ENCODE measurements around the gene EGFL8.
A peak's percentile ranks its signal among the peaks of the same experiment; 100 is the strongest.
"Not testable (repeated sequence)": the region's sequence is repeated elsewhere in the genome, so short reads cannot be mapped to it uniquely, and the experiment has no call there.

The EGFL8 gene

DNA sequence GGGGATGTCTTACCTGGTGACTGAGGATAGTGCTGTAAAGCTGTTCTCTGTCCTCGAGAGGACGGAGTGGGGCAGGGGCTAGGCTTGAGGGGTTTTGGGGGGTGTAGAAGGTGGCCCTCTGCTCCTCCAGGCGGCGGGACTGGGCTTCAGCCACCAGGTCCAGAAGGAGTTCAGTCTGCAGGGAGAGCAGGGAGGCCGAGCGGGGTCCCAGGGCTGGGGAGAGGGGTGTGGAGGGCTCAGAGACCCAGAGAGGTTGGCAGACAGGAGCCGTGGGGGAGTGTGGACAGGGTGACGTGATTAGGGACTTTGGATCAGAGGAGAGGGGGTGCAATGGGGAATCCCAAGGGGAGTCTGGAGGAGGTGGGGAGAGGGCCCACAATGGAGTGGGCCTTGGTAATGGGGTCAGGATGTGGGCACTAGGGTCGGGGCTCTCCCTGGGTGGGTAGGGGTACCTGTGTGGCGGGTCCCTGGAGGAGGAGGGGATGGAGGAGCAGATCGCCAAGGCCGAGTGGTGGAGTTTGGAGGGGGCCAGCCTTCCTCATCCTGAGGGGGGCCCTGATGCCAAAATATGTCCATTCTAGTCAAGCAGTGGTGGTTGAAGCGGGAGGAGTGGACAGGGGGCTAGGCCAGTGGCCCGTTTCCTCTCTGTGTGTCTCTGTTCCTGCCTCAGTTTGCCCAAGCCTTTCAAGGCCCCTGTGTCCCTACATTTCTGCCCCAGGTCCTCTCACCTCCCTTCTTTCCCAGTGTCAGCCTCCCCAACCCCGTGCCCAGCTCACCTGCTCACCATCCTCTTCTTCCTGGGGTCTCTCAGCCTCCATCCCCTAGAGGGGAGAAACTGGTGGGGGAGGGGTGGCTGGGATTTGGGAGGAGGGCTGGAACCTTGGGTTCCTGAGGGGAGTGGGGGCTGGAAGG is 27.6 kb downstream of the EGFL8 start:
- H3K4me3 ChIP-seq (replicated peaks; ENCODE audit: low read depth, low read length), result peak overlapping the region; percentile 17; the same call in 1 of the 2 replicates
- DNase-seq (ENCODE audit: extremely low read depth, low read depth), result no peak
- no peak for TF ChIP-seq CTCF (IDR thresholded peaks at IDR 0.05; ENCODE audit: low read depth, low read length, missing control alignments)

GRCh38 chr6:32192608-32193039 is 28.2 kb downstream of the EGFL8 start, which contains the start of gene GPSM3:
Gene GPSM3 (minus strand): TSS chr6:32192643. CDS start chr6:32192513, 130 bp downstream.
- TF ChIP-seq CTCF (IDR thresholded peaks at IDR 0.05; ENCODE audit: low read depth, low read length, missing control alignments), result no peak
- H3K4me3 ChIP-seq (replicated peaks; ENCODE audit: low read depth, low read length), result peak within 1 kb of the TSS; percentile 17
- no peak for DNase-seq (ENCODE audit: extremely low read depth, low read depth)

DNA sequence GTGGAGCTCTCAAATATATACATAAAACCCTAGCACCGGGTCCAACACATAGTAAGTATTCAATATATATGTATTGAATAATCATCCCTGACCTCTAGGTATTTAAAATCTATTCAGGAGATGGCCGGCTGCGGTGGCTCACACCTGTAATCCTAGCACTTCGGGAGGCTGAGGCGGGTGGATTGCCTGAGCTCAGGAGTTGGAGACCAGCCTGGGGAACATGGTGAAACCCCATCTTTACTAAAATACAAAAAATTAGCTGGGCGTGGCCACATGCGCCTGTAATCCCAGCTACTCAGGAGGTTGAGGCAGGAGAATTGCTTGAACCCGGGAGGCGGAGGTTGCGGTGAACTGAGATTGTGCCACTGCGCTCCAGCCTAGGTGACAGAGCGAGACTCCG is 28.7 kb downstream of the EGFL8 start:
- DNase-seq (ENCODE audit: extremely low read depth, low read depth), result not testable (repeated sequence)
- peak overlapping the region; percentile 17 for H3K4me3 ChIP-seq (replicated peaks; ENCODE audit: low read depth, low read length)

- TF ChIP-seq CTCF (IDR thresholded peaks at IDR 0.05; ENCODE audit: low read depth, low read length, missing control alignments), result no peak
- no peak for DNase-seq (ENCODE audit: extremely low read depth, low read depth)
- no peak overlapping the region for H3K4me3 ChIP-seq (replicated peaks; ENCODE audit: low read depth, low read length)
Observed at GRCh38 chr6:32194388-32194787, 30.0 kb downstream of the EGFL8 start.

- TF ChIP-seq CTCF (IDR thresholded peaks at IDR 0.05; ENCODE audit: low read depth, low read length, missing control alignments), result peak; percentile 47
- peak overlapping the region; percentile 38 for H3K4me3 ChIP-seq (replicated peaks; ENCODE audit: low read depth, low read length)
- no peak for DNase-seq (ENCODE audit: extremely low read depth, low read depth)
Observed at GRCh38 chr6:32194825-32195651, 30.6 kb downstream of the EGFL8 start.

GRCh38 chr6:32195652-32195901 is 31.2 kb downstream of the EGFL8 start:
- peak; percentile 96 for DNase-seq (ENCODE audit: extremely low read depth, low read depth)
- H3K4me3 ChIP-seq (replicated peaks; ENCODE audit: low read depth, low read length), result peak overlapping the region; percentile 68
- peak; percentile 31 for TF ChIP-seq CTCF (IDR thresholded peaks at IDR 0.05; ENCODE audit: low read depth, low read length, missing control alignments)
